HG03342 (cell line): ENCODE measurements around the gene RAB23.

ENCODE experiments used
- ATAC-seq: cut with Tn5 transposase; IDR thresholded peaks from one replicate; pipeline ENCODE4 v1.9.1; 2021; ENCODE audit warnings: mild to moderate bottlenecking, moderate library complexity; ENCODE audit not compliant: unreplicated experiment

Gene RAB23

GRCh38 chr6:57183336-57183735, 38.8 kb downstream of the RAB23 start:
- no peak for ATAC-seq

- no peak for ATAC-seq
These were observed 40.1 kb downstream of the RAB23 start for GRCh38 chr6:57182017-57182432.

GRCh38 chr6:57180596-57180995, 41.5 kb downstream of the RAB23 start:
- ATAC-seq, result no peak

GRCh38 chr6:57177545-57178265, 44.4 kb downstream of the RAB23 start:
- ATAC-seq, result no peak

GRCh38 chr6:57174511-57174907, 47.6 kb downstream of the RAB23 start:
- ATAC-seq, result no peak

GRCh38 chr6:57173886-57174510, 48.1 kb downstream of the RAB23 start:
- ATAC-seq, result no peak

GRCh38 chr6:57173056-57173885, 48.8 kb downstream of the RAB23 start:
- ATAC-seq, result no peak

- ATAC-seq, result peak; percentile 88
These were observed 49.7 kb downstream of the RAB23 start, which contains the start of gene BAG2 for GRCh38 chr6:57172136-57173055. BAG2 (plus strand) TSS chr6:57172326; CDS start chr6:57172698, 372 bp downstream.

- ATAC-seq, result no peak
These were observed 57.0 kb downstream of the RAB23 start for GRCh38 chr6:57165080-57165479.

GRCh38 chr6:57163956-57164355, 58.2 kb downstream of the RAB23 start:
- ATAC-seq, result no peak

GRCh38 chr6:57162516-57162915, 59.6 kb downstream of the RAB23 start:
- ATAC-seq, result no peak

- ATAC-seq, result no peak
These were observed 60.1 kb downstream of the RAB23 start for GRCh38 chr6:57162028-57162427.

- ATAC-seq, result no peak
These were observed 63.0 kb downstream of the RAB23 start for GRCh38 chr6:57159127-57159526.

- no peak for ATAC-seq
These were observed 63.4 kb downstream of the RAB23 start for GRCh38 chr6:57158658-57159057.

- ATAC-seq, result no peak
These were observed 73.9 kb downstream of the RAB23 start for GRCh38 chr6:57147955-57148858.

- ATAC-seq, result no peak
These were observed 74.7 kb downstream of the RAB23 start for GRCh38 chr6:57147401-57147800.

- ATAC-seq, result no peak
These were observed 78.4 kb downstream of the RAB23 start for GRCh38 chr6:57143690-57144089.

GRCh38 chr6:57142178-57142525, 80.0 kb downstream of the RAB23 start:
- no peak for ATAC-seq

- ATAC-seq, result no peak
These were observed 80.5 kb downstream of the RAB23 start for GRCh38 chr6:57141451-57142177.
